ENCODE results near the gene MADCAM1.
A peak's percentile ranks its signal among the peaks of the same experiment; 100 is the strongest.

The MADCAM1 gene

DNA sequence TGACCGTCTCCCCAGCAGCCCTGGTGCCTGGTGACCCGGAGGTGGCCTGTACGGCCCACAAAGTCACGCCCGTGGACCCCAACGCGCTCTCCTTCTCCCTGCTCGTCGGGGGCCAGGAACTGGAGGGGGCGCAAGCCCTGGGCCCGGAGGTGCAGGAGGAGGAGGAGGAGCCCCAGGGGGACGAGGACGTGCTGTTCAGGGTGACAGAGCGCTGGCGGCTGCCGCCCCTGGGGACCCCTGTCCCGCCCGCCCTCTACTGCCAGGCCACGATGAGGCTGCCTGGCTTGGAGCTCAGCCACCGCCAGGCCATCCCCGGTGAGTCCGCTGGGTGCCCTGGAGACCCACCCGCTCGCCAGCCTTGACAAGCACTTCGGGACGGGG, 2.2 kb downstream of the MADCAM1 start:
- no peak overlapping the region for H3K27ac ChIP-seq
- H3K4me3 ChIP-seq, result no peak overlapping the region
- no peaks in the 10 kb centered on the region for H3K9me3 ChIP-seq
- intact Hi-C loops (cut with DNase I; ENCODE audit: low total_unique reads), result no loop called here
- H3K4me1 ChIP-seq, result peaks cover 0 to 20% (median 15%) of the 10 kb centered on the region in 4 donors
- peaks cover 13 to 52% of the 10 kb centered on the region in 2 donors for H3K27me3 ChIP-seq
- TF ChIP-seq, protein P1, sequence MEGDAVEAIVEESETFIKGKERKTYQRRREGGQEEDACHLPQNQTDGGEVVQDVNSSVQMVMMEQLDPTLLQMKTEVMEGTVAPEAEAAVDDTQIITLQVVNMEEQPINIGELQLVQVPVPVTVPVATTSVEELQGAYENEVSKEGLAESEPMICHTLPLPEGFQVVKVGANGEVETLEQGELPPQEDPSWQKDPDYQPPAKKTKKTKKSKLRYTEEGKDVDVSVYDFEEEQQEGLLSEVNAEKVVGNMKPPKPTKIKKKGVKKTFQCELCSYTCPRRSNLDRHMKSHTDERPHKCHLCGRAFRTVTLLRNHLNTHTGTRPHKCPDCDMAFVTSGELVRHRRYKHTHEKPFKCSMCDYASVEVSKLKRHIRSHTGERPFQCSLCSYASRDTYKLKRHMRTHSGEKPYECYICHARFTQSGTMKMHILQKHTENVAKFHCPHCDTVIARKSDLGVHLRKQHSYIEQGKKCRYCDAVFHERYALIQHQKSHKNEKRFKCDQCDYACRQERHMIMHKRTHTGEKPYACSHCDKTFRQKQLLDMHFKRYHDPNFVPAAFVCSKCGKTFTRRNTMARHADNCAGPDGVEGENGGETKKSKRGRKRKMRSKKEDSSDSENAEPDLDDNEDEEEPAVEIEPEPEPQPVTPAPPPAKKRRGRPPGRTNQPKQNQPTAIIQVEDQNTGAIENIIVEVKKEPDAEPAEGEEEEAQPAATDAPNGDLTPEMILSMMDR (IDR thresholded peaks at IDR 0.05), result no peak
- H3K36me3 ChIP-seq, result no peaks in the 10 kb centered on the region
- DNase-seq, result no peak

DNA sequence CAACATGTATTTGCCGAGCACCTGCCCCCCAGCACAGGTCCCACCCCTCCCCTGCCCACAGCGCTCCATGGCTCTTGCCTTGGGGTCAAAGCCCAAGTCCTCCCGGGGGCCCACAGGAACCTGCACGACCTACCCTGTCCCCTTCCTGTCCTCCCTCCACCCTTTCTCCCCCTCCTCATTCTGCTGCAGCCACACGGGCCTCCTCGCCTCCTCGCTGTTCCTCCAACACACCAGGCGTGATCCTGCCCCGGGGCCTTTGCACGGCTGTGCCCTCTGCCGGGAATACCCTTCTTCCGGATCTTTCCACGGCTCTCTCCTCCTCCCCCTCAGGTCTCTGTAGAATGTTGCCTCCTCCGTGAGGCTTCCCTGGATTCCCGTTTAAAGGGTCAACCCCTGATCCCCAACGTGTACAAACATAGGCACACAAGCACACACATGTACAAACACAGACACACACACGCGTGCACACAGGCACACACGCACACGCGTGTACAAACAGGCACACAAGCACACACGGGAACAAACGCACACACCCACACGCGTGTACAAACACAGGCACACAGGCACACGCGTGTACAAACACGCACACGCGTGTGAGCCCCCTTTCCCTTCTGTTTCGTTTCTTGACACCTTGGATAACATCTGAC, 2.8 kb downstream of the MADCAM1 start:
- no peaks in the 10 kb centered on the region for H3K36me3 ChIP-seq
- H3K27ac ChIP-seq, result no peak overlapping the region
- H3K4me1 ChIP-seq, result peaks cover 0 to 20% (median 15%) of the 10 kb centered on the region in 4 donors
- intact Hi-C loops (cut with DNase I; ENCODE audit: low total_unique reads), result no loop called here
- H3K4me3 ChIP-seq, result no peak overlapping the region
- H3K9me3 ChIP-seq, result no peaks in the 10 kb centered on the region
- no peak for DNase-seq
- peaks cover 13 to 51% of the 10 kb centered on the region in 2 donors for H3K27me3 ChIP-seq
- TF ChIP-seq, protein P1 (IDR thresholded peaks at IDR 0.05), result no peak

DNA sequence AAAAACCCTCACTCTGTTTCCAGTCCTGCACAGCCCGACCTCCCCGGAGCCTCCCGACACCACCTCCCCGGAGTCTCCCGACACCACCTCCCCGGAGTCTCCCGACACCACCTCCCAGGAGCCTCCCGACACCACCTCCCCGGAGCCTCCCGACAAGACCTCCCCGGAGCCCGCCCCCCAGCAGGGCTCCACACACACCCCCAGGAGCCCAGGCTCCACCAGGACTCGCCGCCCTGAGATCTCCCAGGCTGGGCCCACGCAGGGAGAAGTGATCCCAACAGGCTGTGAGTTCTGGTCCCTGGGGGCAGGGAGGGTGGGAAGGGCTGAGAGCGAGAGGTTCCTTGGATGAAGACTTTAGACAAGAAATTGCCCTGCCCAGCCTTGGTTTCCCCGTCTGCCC, 5.4 kb downstream of the MADCAM1 start:
- DNase-seq, result no peak
- intact Hi-C loops (cut with DNase I; ENCODE audit: low total_unique reads), result no loop called here
- H3K4me3 ChIP-seq, result no peak overlapping the region
- TF ChIP-seq, protein P1 (IDR thresholded peaks at IDR 0.05), result no peak
- H3K27me3 ChIP-seq, result peaks cover 6 to 31% of the 10 kb centered on the region in 2 donors
- peaks cover 0 to 20% (median 14%) of the 10 kb centered on the region in 4 donors for H3K4me1 ChIP-seq
- H3K27ac ChIP-seq, result no peak overlapping the region
- no peaks in the 10 kb centered on the region for H3K9me3 ChIP-seq
- no peaks in the 10 kb centered on the region for H3K36me3 ChIP-seq

DNA sequence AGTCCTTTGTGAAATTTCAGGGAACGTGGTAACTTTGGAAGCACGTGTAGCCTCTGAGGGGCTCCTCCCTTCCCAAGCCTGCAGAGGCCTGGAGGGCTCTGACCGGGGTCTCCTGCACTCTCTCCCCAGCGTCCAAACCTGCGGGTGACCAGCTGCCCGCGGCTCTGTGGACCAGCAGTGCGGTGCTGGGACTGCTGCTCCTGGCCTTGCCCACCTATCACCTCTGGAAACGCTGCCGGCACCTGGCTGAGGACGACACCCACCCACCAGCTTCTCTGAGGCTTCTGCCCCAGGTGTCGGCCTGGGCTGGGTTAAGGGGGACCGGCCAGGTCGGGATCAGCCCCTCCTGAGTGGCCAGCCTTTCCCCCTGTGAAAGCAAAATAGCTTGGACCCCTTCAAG, 8.3 kb downstream of the MADCAM1 start:
- Histone ChIP-seq H3K27ac (no peak overlapping the region), H3K36me3 (peaks cover 0 to 5% (median 0%) of the 10 kb centered on the region in 3 donors), H3K9me3 (no peaks in the 10 kb centered on the region), H3K4me3 (no peak overlapping the region), H3K27me3 (peaks cover 0 to 5% of the 10 kb centered on the region in 2 donors), H3K4me1 (peaks cover 0 to 20% (median 13%) of the 10 kb centered on the region in 4 donors)
- TF ChIP-seq, protein P1 (IDR thresholded peaks at IDR 0.05), result no peak
- intact Hi-C loops (cut with DNase I; ENCODE audit: low total_unique reads), result no loop called here
- no peak for DNase-seq

DNA sequence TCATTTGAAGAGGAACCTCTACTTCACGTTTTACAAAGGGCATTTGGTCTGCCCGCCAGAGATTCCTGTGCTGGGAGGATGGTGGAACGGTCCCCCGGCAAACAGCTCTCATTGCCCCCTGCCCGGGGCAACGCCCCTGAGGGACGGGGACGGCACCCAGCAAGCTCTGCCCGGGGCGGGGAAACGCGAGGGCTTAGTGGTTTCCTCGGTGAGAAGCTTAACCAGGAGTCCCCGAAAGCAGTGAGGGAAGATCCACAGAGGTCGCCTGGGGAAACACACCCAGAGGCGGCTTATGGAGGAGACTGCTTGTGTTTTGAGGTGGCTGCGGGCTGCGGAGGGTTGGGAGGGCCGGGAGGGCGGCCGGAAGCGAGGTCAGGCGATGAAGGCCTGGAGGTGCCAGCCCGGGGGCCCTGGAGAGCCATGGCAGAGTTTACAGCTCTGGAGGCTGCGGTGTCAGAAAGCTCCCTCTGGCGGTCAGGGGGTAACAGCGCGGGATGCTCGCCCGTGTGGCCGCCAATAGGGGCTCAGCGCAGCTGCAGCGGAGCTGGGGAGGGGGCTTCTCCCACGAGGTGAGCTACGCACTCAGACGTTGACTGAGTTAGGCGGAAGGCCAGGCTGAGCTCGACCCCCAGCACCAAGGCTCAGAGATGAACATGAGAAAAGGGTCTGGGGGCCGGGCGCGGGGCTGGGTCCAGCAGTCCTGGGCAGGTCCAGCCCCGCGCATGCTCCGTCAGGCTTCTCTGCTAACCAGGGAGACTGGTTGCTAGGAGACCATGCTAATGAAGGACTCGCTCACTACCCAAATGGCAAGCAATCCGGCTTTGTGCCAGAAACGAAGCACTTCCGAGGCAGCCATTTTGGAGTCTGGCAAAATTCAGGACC, 10.4 kb downstream of the MADCAM1 start:
- peak overlapping the region; percentile 91 to 95 for H3K4me3 ChIP-seq
- intact Hi-C loops (cut with DNase I; ENCODE audit: low total_unique reads), result no loop called here
- no peaks in the 10 kb centered on the region for H3K27me3 ChIP-seq
- peaks cover 0 to 9% (median 0%) of the 10 kb centered on the region in 3 donors for H3K36me3 ChIP-seq
- TF ChIP-seq, protein P1 (IDR thresholded peaks at IDR 0.05), result peak; percentile 92 to 95
- no peaks in the 10 kb centered on the region for H3K9me3 ChIP-seq
- peak overlapping the region; percentile 92 to 94 for H3K27ac ChIP-seq
- peaks cover 0 to 20% (median 13%) of the 10 kb centered on the region in 4 donors for H3K4me1 ChIP-seq
- DNase-seq, result peak; percentile 99
